H1 (cell line): ENCODE measurements around the gene SLC35E4.

Experiments
- ASH2L ChIP-seq: fragments of 200-600, 300-600 bp; sonication (generic); IDR thresholded peaks from one replicate; pipeline ENCODE4 v1.7.1; 2017; ENCODE audit warnings: low read length
- ATF3 ChIP-seq: IDR thresholded peaks from 2 replicates; pipeline ENCODE4 v1.6.1; 2011; ENCODE audit warnings: low read depth, mild to moderate bottlenecking, low read length; ENCODE audit not compliant: insufficient read depth
- CBX8 ChIP-seq: fragments of 300-800, 300-1000 bp; sonication (generic); IDR thresholded peaks from 2 replicates; pipeline ENCODE4 v1.7.1; 2016; ENCODE audit warnings: low read depth, low read length, borderline replicate concordance
- CTCF ChIP-seq, 3 experiments: IDR thresholded peaks; 1 replicate in 2 of 3; 2 replicates in 1 of 3; pipeline versions ENCODE4 v1.5.1 to v1.6.1; 2011; ENCODE audit warnings: low read length in 3 of 3, mild to moderate bottlenecking in 3 of 3, inconsistent platforms in 2 of 3, low read depth in 1 of 3, moderate library complexity in 1 of 3; ENCODE audit not compliant: insufficient read depth in 1 of 3; ENCODE audit errors: control extremely low read depth in 1 of 3
- EZH2 ChIP-seq: fragments of 200-600 bp; sonication (generic); IDR thresholded peaks from 2 replicates; pipeline ENCODE4 v1.7.1; 2012; ENCODE audit warnings: low read depth, mild to moderate bottlenecking, moderate library complexity, low read length, inconsistent platforms; ENCODE audit not compliant: severe bottlenecking
- GABPA ChIP-seq: IDR thresholded peaks from 2 replicates; pipeline ENCODE4 v1.6.1; 2011; ENCODE audit warnings: mild to moderate bottlenecking, low read length, moderate library complexity, borderline replicate concordance; ENCODE audit not compliant: insufficient read depth
- POLR2A ChIP-seq, 2 experiments: IDR thresholded peaks; 1 replicate in 1 of 2; 2 replicates in 1 of 2; pipeline ENCODE4 v1.6.1; 2011; ENCODE audit warnings: low read depth in 2 of 2, low read length in 2 of 2, mild to moderate bottlenecking in 2 of 2; ENCODE audit errors: control extremely low read depth in 1 of 2
- POLR2AphosphoS5 ChIP-seq: IDR thresholded peaks from 2 replicates; pipeline ENCODE4 v1.6.1; 2011; ENCODE audit warnings: low read depth, low read length
- POU5F1 ChIP-seq: IDR thresholded peaks from 2 replicates; pipeline ENCODE4 v1.6.1; 2011; ENCODE audit warnings: low read depth, mild to moderate bottlenecking, low read length, moderate library complexity
- RAD21 ChIP-seq, 2 experiments: IDR thresholded peaks in 1 of 2; conservative IDR thresholded peaks in 1 of 2; 2 replicates each; pipeline ENCODE4 v1.6.1; 2011; ENCODE audit warnings: low read depth in 2 of 2, low read length in 2 of 2, improper control_type of control experiment in 1 of 2, inconsistent platforms in 1 of 2, mild to moderate bottlenecking in 1 of 2, moderate library complexity in 1 of 2
- TF ChIP-seq, protein P1 (sequence below): IDR thresholded peaks from 2 replicates; pipeline ENCODE4 v1.6.1; 2012; ENCODE audit warnings: inconsistent platforms
- TF ChIP-seq, protein P2 (sequence below): fragments of 300-600 bp; sonication (generic); IDR thresholded peaks from 2 replicates; pipeline ENCODE4 v1.7.1; 2012; ENCODE audit warnings: low read length, moderate library complexity, mild to moderate bottlenecking, inconsistent platforms; ENCODE audit not compliant: insufficient replicate concordance

DNA sequence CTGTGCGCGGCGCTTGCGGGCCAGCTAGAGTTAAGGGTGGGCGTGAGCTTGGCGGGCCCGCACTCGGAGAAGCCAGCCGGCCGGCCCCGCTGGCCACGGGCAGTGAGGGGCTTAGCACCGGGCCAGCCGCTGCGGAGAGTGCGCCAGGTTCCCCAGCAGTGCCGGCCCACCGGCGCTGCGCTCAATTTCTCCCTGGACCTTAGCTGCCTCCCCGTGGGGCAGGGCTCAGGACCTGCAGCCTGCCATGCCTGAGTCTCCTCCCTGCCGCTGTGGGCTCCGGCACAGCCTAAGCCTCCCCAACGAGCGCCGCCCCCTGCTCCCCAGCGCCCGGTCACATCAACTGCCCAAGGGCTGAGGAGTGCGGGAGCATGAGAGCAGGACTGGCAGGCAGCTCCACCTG is 38.7 kb upstream of the SLC35E4 start:
- TF ChIP-seq, protein P1, sequence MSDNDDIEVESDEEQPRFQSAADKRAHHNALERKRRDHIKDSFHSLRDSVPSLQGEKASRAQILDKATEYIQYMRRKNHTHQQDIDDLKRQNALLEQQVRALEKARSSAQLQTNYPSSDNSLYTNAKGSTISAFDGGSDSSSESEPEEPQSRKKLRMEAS: no peak
- no peak for TF ChIP-seq POLR2A (IDR thresholded peaks at IDR 0.05; ENCODE audit: control extremely low read depth in 1 of 2, low read depth in 2 of 2, low read length in 2 of 2)
- no peak for TF ChIP-seq CBX8
- no peak for TF ChIP-seq ASH2L
- no peak for TF ChIP-seq CTCF (IDR thresholded peaks at IDR 0.05; ENCODE audit: control extremely low read depth in 1 of 3, insufficient read depth in 1 of 3, low read depth in 1 of 3, low read length in 3 of 3)
- no peak for TF ChIP-seq EZH2
- TF ChIP-seq GABPA: no peak
- no peak for TF ChIP-seq POU5F1
- TF ChIP-seq RAD21 (IDR thresholded peaks at IDR 0.05 in 1 of 2, conservative IDR thresholded peaks at IDR 0.05 in 1 of 2; ENCODE audit: low read depth in 2 of 2, low read length in 2 of 2): no peak
- no peak for TF ChIP-seq ATF3
- TF ChIP-seq, protein P2, sequence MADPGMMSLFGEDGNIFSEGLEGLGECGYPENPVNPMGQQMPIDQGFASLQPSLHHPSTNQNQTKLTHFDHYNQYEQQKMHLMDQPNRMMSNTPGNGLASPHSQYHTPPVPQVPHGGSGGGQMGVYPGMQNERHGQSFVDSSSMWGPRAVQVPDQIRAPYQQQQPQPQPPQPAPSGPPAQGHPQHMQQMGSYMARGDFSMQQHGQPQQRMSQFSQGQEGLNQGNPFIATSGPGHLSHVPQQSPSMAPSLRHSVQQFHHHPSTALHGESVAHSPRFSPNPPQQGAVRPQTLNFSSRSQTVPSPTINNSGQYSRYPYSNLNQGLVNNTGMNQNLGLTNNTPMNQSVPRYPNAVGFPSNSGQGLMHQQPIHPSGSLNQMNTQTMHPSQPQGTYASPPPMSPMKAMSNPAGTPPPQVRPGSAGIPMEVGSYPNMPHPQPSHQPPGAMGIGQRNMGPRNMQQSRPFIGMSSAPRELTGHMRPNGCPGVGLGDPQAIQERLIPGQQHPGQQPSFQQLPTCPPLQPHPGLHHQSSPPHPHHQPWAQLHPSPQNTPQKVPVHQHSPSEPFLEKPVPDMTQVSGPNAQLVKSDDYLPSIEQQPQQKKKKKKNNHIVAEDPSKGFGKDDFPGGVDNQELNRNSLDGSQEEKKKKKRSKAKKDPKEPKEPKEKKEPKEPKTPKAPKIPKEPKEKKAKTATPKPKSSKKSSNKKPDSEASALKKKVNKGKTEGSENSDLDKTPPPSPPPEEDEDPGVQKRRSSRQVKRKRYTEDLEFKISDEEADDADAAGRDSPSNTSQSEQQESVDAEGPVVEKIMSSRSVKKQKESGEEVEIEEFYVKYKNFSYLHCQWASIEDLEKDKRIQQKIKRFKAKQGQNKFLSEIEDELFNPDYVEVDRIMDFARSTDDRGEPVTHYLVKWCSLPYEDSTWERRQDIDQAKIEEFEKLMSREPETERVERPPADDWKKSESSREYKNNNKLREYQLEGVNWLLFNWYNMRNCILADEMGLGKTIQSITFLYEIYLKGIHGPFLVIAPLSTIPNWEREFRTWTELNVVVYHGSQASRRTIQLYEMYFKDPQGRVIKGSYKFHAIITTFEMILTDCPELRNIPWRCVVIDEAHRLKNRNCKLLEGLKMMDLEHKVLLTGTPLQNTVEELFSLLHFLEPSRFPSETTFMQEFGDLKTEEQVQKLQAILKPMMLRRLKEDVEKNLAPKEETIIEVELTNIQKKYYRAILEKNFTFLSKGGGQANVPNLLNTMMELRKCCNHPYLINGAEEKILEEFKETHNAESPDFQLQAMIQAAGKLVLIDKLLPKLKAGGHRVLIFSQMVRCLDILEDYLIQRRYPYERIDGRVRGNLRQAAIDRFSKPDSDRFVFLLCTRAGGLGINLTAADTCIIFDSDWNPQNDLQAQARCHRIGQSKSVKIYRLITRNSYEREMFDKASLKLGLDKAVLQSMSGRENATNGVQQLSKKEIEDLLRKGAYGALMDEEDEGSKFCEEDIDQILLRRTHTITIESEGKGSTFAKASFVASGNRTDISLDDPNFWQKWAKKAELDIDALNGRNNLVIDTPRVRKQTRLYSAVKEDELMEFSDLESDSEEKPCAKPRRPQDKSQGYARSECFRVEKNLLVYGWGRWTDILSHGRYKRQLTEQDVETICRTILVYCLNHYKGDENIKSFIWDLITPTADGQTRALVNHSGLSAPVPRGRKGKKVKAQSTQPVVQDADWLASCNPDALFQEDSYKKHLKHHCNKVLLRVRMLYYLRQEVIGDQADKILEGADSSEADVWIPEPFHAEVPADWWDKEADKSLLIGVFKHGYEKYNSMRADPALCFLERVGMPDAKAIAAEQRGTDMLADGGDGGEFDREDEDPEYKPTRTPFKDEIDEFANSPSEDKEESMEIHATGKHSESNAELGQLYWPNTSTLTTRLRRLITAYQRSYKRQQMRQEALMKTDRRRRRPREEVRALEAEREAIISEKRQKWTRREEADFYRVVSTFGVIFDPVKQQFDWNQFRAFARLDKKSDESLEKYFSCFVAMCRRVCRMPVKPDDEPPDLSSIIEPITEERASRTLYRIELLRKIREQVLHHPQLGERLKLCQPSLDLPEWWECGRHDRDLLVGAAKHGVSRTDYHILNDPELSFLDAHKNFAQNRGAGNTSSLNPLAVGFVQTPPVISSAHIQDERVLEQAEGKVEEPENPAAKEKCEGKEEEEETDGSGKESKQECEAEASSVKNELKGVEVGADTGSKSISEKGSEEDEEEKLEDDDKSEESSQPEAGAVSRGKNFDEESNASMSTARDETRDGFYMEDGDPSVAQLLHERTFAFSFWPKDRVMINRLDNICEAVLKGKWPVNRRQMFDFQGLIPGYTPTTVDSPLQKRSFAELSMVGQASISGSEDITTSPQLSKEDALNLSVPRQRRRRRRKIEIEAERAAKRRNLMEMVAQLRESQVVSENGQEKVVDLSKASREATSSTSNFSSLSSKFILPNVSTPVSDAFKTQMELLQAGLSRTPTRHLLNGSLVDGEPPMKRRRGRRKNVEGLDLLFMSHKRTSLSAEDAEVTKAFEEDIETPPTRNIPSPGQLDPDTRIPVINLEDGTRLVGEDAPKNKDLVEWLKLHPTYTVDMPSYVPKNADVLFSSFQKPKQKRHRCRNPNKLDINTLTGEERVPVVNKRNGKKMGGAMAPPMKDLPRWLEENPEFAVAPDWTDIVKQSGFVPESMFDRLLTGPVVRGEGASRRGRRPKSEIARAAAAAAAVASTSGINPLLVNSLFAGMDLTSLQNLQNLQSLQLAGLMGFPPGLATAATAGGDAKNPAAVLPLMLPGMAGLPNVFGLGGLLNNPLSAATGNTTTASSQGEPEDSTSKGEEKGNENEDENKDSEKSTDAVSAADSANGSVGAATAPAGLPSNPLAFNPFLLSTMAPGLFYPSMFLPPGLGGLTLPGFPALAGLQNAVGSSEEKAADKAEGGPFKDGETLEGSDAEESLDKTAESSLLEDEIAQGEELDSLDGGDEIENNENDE: no peak
- TF ChIP-seq POLR2AphosphoS5: no peak
